AG10803 (cell line): Measurements from ENCODE around the gene PNMA8B.

Source experiments
- DNase-seq: peaks from one replicate; pipeline ENCODE4 v3.0.0; 2010; ENCODE audit warnings: low read depth
- H3K4me3 ChIP-seq: 2 replicates; pipeline ENCODE4 v1.5.1; 2011; ENCODE audit warnings: mild to moderate bottlenecking, low read length, control low read depth
- CTCF ChIP-seq: conservative IDR thresholded peaks from 2 replicates; pipeline ENCODE4 v1.5.1; 2011; ENCODE audit warnings: mild to moderate bottlenecking, low read length, control low read depth, inconsistent platforms

The PNMA8B gene

GRCh38 chr19:46521241-46521868 lies 25.7 kb upstream of the PNMA8B start:
- TF ChIP-seq CTCF, result no peak
- DNase-seq, result no peak
- no peak overlapping the region for H3K4me3 ChIP-seq

GRCh38 chr19:46520616-46521015 lies 24.9 kb upstream of the PNMA8B start:
- DNase-seq, result no peak

GRCh38 chr19:46517471-46517870 lies 21.8 kb upstream of the PNMA8B start:
- no peak for TF ChIP-seq CTCF
- H3K4me3 ChIP-seq, result no peak overlapping the region
- DNase-seq, result no peak

More at GRCh38 chr19:46520616-46521015, 24.9 kb upstream of the PNMA8B start:
- H3K4me3 ChIP-seq, result no peak overlapping the region
- no peak for TF ChIP-seq CTCF

- TF ChIP-seq CTCF, result peak; percentile 72
- no peak overlapping the region for H3K4me3 ChIP-seq
- peak; percentile 40 for DNase-seq
Measured at GRCh38 chr19:46515879-46516350, 20.2 kb upstream of the PNMA8B start.

- TF ChIP-seq CTCF, result no peak
- no peak overlapping the region for H3K4me3 ChIP-seq
- no peak for DNase-seq
Measured at GRCh38 chr19:46515290-46515609, 19.6 kb upstream of the PNMA8B start.

- DNase-seq, result no peak
- TF ChIP-seq CTCF, result no peak
- H3K4me3 ChIP-seq, result no peak overlapping the region
Measured at GRCh38 chr19:46514589-46515289, 19.1 kb upstream of the PNMA8B start.
